CD4-positive, alpha-beta T cell treated with Interferon gamma for 1 hour (primary cell): ENCODE data around the gene MICAL2.

ENCODE experiments used
- DNase-seq: peaks from one replicate; pipeline ENCODE4 v3.0.0-alpha.2; 2020

Gene MICAL2

GRCh38 chr11:12253843-12254281, 143.5 kb downstream of the MICAL2 start:
- DNase-seq: no peak

- DNase-seq: no peak
Observed at GRCh38 chr11:12258451-12258850, 148.1 kb downstream of the MICAL2 start.

DNA sequence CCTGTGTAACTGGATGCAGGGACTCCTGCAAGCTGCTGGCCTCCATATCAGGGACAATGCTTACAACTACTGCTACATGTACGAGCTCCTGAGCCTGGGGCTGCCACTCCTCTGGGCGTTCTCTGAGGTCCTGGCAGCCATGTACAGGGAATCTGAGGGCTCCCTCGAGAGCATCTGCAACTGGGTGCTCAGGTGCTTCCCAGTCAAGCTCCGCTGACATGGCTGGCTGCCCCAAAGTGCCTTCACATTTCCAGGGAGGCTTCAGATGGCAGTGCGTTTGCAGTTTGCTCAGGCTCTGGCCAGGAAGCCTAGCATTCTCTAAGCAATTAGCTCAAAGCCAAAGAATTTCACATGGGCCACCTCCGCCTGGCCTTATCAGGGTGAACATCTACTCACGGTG, 149.6 kb downstream of the MICAL2 start:
- no peak for DNase-seq

GRCh38 chr11:12260731-12261521, 150.5 kb downstream of the MICAL2 start:
- no peak for DNase-seq

- no peak for DNase-seq
Observed at GRCh38 chr11:12261551-12261950, 151.2 kb downstream of the MICAL2 start.

- DNase-seq: no peak
Observed at GRCh38 chr11:12263141-12263693, 152.8 kb downstream of the MICAL2 start.

GRCh38 chr11:12264361-12264760, 154.0 kb downstream of the MICAL2 start:
- DNase-seq: no peak

DNA sequence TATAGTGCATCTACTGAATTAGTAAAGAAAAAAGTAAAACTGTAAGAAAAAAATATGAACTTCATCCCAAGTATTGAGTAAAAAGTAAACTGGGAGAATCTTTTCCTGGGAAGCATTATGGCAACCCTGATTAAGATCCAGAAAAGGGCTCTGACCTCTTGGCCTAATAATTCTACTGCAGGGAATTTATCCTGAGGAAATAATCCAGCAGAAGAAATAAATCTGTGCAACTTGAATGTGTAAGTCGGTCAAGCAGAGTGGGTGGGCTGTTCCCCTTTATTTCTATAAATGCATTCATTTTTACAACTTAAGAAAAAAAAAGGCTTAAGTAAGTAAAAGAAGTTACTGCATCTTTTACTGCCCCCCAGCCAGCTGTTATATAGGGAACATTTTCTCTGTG, 155.7 kb downstream of the MICAL2 start:
- DNase-seq: no peak

GRCh38 chr11:12266943-12267342, 156.6 kb downstream of the MICAL2 start:
- no peak for DNase-seq

GRCh38 chr11:12267921-12268320, 157.5 kb downstream of the MICAL2 start:
- no peak for DNase-seq

DNA sequence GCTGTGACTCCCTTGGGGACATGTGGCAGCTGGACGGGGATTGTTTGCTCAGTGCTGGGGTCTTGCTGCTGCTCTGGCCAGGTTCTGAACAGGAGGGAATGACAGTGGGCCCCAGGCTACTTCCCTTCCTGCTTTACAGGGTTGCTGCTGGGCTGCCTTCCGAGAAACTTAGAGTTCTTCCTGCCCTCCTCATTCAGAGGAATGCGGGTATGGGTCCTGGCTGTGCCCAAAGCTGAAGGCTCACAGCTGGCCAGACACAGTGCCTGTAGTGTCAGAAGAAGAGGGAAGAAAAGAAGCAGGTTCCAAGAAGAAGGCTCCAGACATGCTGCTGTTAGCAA, 158.7 kb downstream of the MICAL2 start:
- no peak for DNase-seq

DNA sequence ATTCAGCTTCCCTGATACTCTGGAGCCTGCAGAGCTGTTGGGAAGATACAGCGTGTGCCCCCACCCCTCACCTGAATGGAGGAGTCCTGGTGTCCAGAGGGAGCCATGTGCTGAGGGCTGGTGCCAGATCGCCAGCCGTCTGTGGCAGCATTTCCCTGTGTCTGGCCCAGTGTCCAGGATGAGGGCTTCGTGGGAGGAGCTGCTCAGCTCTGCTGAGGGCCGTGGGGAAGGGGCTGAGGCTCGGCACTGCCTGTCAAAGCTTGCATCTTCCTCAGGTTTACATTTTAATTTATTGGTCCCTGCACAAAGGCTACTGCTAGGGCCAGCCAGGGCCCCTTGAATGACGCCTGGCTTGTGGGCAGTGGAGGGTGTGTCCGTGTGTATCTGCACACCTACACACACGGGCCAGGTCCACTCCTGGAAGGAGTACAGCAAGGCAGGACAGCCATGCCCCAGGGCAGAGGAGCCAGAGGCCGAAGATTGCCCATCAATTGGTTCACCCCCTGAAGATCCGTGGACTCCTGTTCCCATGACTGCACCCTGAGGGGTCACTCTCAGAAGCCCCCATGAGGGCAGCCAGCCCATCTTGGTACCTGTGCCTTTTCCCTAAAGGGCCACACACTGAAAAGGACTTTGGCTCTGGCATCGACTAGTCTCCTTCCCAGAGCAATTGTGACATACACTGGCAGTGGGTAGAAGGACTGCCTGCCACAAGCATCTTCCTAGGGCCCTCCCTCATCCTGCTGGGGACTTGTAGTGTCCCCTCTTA, 159.2 kb downstream of the MICAL2 start:
- DNase-seq: no peak

GRCh38 chr11:12270215-12270797, 159.9 kb downstream of the MICAL2 start:
- no peak for DNase-seq

DNA sequence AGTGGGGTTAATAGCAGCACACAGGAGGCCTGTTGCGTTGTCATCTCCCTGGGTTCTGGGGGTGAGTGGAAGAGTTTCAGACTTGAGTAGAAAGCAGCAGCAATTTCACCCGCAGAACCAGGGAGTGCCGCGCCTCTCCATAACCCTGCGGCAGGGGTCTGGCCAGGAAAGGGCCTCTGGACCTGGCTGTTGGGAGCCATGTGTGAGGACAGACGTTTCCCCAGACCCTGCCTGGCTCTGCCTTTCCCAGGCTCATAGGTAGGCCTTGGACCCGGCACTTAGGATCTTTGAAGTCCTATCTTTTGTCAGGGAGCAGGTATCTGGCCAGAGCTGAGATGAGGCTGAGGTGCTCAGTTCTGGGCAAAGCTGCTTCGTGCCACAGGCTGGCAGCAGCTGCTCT, 160.4 kb downstream of the MICAL2 start:
- no peak for DNase-seq

- DNase-seq: no peak
Observed at GRCh38 chr11:12271241-12271640, 160.9 kb downstream of the MICAL2 start.

DNA sequence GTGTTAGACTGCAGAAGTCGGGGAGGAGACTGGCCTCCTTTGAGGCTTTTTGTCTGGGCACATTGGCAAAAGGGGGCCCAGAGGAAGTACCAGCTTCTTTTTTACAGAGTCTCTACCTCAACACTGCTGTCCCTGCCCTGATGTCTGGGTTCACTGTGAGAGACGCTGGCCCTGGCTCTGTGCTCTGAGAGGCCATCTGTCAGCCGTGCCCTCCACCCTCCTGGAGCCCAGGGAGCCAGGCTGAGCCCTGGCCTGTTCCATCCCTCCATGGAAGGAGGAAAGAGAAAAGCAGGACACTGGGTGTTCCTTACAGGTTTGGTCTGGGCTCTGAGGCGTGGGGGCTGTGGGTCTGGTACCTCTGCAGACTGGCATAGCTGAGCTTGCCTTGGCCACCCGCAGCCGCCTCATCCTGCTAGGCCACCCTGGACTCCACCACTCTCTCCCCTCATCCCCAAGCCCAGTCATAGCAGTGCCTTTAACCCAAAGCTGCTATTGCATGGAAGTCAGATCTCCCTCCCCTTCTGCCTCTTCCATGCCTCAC, 161.5 kb downstream of the MICAL2 start:
- no peak for DNase-seq

DNA sequence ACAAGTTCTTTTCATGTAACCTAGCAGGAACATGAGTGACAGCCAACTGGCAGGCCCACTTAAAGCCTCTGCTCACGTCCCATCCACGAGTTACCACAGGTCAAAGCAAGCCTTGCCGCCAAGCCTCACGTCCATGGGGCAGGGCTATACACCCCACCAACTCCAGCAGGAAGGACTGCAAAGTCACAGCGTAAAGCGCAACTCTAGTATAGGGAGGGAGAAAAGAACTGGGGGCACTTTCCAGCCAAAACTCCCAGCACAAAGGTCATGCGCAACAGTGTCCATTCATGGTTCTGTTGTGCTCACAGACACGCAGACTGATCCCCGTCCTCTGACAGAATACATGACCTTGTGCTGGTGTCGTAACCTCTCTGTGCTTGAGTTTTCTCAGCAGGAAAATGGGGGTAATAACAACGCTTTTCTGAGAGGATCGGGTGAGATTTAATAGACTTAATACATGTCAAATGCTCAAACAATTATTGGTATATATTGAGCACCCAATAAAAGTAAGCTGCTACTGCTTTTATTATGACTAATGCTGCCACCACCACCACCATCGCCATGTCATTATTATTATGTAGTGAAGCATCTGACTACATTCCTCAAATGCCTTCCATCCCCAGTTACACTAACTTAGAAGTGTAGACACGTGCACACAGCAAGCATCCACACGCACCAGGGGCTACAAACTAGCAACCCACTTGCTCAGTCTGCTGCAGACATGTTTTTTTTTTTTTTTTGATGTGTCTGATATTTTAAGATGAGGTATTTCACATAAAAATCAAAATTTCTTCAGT, 162.6 kb downstream of the MICAL2 start:
- DNase-seq: no peak

DNA sequence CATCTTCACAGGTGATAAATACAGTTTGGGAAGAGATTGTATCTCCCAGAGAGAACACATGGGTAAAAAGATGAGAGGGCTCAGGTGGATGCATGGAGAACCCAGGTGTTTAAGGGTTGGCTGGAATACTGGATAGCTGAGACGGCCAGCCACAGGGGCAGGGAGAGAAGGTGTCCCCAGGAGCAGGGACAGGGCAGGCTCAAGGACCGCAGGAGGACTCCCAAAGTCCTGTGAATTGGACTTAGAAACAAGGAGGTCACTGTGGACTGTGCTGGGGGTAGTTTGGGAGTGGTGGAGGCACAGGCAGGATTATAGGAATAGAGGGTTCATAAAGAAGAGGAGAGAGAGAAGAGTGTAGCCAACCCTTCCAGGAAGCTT, 163.2 kb downstream of the MICAL2 start:
- DNase-seq: no peak

DNA sequence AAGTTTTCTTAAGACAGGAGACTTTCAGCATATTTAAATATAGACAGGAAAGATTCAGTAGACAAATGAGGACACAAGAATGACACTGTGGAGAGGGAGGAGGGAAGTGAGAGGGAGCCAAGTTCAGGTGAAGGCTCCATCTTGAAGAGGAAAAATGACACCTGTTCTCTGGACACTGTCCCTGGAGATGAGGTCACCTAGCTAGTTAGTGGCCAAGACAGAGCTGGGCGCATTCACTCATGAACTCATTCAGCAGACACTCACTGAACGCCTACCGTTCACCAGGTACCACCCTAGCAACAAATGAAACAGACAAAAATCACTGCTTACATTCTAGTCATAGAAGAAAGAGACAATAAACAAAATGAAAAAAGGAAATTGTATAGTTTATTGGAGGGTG, 163.7 kb downstream of the MICAL2 start:
- DNase-seq: no peak

GRCh38 chr11:12274558-12275197, 164.3 kb downstream of the MICAL2 start:
- no peak for DNase-seq

- no peak for DNase-seq
Observed at GRCh38 chr11:12275818-12276217, 165.4 kb downstream of the MICAL2 start.

- DNase-seq: no peak
Observed at GRCh38 chr11:12276356-12276755, 166.0 kb downstream of the MICAL2 start.
